ENCODE data around the gene SLC25A23.
"Not testable (repeated sequence)": the region's sequence is repeated elsewhere in the genome, so short reads cannot be mapped to it uniquely, and the experiment has no call there.

SLC25A23 gene

GRCh38 chr19:6453951-6454565 lies 5.5 kb downstream of the SLC25A23 start:
- no peak for DNase-seq

GRCh38 chr19:6452899-6453298 lies 6.7 kb downstream of the SLC25A23 start:
- DNase-seq, result no peak

GRCh38 chr19:6452223-6452614 lies 7.4 kb downstream of the SLC25A23 start:
- no peak for DNase-seq

- DNase-seq, result no peak
Measured at GRCh38 chr19:6451583-6452222, 7.9 kb downstream of the SLC25A23 start.

GRCh38 chr19:6450166-6450565 lies 9.4 kb downstream of the SLC25A23 start:
- DNase-seq, result no peak

- DNase-seq, result no peak
Measured at GRCh38 chr19:6448045-6448444, 11.5 kb downstream of the SLC25A23 start.

- DNase-seq, result no peak
Measured at GRCh38 chr19:6446452-6446851, 13.1 kb downstream of the SLC25A23 start.

GRCh38 chr19:6443986-6444385 lies 15.6 kb downstream of the SLC25A23 start:
- no peak for DNase-seq

GRCh38 chr19:6442087-6442688 lies 17.4 kb downstream of the SLC25A23 start:
- no peak for DNase-seq

- no peak for DNase-seq
Measured at GRCh38 chr19:6440905-6441304, 18.7 kb downstream of the SLC25A23 start.

GRCh38 chr19:6439743-6440142 lies 19.8 kb downstream of the SLC25A23 start:
- no peak for DNase-seq

GRCh38 chr19:6433663-6434062 lies 25.9 kb downstream of the SLC25A23 start, which contains the start of gene SLC25A41:
Gene SLC25A41 (minus strand): TSS chr19:6433763. CDS start chr19:6433693, 70 bp downstream.
- no peak for DNase-seq

- DNase-seq, result no peak
Measured at GRCh38 chr19:6433165-6433564, 26.4 kb downstream of the SLC25A23 start.

- DNase-seq, result no peak
Measured at GRCh38 chr19:6431891-6432290, 27.7 kb downstream of the SLC25A23 start.

GRCh38 chr19:6429419-6430221 lies 30.0 kb downstream of the SLC25A23 start:
- no peak for DNase-seq

- not testable (repeated sequence) for DNase-seq
Measured at GRCh38 chr19:6428692-6429418, 30.7 kb downstream of the SLC25A23 start.

GRCh38 chr19:6427131-6427530 lies 32.5 kb downstream of the SLC25A23 start:
- DNase-seq, result no peak

GRCh38 chr19:6425732-6426620 lies 33.6 kb downstream of the SLC25A23 start:
- no peak for DNase-seq

- DNase-seq, result peak; percentile 99
Measured at GRCh38 chr19:6424939-6425731, 34.5 kb downstream of the SLC25A23 start.

- no peak for DNase-seq
Measured at GRCh38 chr19:6424195-6424938, 35.2 kb downstream of the SLC25A23 start, which contains the start of gene KHSRP. Gene KHSRP (minus strand): TSS chr19:6424811. CDS start chr19:6424701, 110 bp downstream.

Data from NCI-H2227 treated with DMSO at 0.1 percent for 48 hours (cell line).